OCI-M2 (cell line): ENCODE measurements around the gene ANKLE1.
"Not testable (repeated sequence)": the region's sequence is repeated elsewhere in the genome, so short reads cannot be mapped to it uniquely, and the experiment has no call there.

Experiments
- DNase-seq: peaks from one replicate; lab custom pipeline; 2025; ENCODE audit not compliant: unreplicated experiment; lab: John Stamatoyannopoulos, UW

Gene ANKLE1

DNA sequence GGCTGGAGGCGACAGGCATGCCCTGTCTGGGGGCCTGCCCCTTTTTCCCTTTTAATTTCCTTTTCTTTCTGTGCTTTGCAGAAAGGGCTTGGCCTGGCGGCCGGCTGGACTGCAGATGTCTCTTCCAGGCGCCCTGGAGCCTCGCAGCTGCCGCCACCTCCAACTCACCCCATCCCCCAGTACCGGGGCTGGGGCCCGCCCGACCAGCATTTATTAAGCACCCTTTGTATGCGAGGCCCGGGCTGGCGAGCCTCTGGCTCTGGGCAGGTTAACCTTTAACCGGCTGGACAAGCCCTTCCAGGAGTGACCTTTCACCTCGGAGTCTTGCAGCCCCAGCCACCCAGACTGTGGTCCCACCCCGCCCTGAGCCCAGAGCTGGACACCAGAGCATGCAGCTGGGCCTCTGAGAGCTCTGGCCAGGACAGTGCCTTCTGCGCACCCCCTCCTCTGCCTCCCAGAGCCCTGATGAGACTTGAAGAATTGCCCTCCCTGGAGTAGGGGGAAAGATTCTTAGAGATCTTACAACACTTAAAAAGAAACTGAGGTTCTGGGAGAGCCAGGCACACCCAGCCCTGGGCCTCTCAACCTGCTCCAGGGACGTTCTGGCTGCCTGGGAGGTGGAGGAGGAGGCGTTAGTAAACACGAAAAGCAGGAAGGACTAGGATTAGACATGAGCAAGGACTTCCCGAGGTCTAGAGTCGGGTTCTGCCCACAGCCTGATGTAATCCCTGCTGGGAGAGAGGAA is 34.8 kb upstream of the ANKLE1 start:
- no peak for DNase-seq

DNA sequence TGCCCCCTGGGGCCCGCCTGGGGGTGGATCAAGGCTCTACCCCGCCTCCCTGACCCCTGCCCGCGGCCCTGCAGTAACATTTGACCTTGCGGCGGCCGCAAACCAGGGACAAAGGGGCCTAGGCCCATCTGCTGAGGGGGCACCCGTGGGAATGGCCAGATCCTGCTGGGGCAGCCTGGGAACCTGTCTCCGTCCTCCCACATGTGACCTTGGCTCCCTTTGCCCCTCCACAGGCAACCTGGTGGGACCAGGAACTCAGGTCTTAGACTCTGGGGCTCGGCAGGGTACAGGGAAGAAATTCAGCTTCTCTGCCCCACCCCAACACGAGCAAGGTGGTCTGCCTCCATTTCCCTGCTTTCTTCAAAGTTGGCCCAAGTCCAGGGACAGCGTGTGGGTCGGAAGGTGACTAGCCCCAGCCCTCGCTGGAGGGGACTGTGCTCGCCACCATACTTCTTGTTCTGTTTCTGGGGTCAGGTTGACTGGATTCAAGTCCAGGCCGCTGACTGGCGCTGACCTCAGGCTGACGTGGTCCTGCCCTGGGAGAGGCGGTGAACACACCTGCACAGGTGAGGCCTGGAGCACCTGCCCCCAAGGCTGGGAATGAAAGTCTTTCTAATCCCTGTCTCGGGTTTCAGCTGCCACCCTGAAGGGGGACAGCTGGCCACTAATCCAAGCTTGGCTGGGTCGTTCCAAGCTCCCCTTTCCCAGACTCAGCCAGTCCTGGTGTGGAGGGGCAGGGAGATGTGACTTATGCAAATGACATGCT is 33.5 kb upstream of the ANKLE1 start:
- no peak for DNase-seq

DNA sequence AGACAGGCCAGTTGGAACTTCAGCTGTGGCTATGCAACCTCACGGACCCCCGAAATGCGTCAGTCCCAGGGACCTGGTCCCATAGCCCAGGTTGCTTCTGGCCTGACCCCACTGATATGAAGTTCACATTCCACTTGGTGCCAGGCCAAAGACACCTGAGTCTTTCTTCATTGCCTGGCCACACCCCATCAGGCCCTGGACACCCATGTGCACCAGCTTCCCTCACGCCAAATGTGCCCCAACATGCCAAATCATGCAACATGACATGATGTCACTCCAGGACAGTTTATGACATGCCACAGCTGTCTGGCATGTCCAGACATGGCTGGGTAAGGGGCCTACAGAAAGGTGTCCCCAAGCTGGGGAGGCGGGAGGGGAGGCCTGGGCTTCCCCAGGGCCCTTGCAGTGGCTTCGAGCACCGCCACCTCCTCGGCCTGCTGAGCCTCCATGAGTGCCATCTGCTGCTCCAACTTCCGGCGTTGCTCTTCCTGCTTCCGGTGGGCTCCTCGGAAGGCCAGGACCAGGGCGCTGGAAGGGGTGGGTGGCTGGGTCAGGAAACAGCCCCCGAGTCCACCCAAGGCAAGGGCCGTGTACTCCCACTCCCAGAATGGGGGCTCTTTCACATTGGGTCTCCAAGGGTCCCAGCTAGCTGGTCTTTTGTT is 31.7 kb upstream of the ANKLE1 start:
- DNase-seq = no peak

DNA sequence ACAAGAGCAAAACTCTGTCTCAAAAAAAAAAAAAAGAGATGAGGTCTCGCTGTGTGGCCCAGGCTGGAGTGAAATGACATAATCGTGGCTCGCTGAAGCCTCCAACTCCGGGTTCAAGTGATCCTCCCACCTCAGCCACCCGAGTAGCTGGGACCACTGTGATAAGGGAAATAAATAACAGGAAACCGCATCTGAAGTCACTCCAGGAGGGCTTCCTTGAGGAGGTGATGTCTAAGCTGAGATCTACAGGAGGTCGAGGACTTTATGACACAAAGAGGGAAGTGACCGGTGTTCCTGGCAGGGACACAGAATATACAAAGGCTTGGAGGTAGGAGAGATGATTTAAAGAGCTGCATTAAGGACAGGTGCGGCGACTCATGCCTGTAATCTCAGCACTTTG is 27.1 kb upstream of the ANKLE1 start:
- no peak for DNase-seq

DNA sequence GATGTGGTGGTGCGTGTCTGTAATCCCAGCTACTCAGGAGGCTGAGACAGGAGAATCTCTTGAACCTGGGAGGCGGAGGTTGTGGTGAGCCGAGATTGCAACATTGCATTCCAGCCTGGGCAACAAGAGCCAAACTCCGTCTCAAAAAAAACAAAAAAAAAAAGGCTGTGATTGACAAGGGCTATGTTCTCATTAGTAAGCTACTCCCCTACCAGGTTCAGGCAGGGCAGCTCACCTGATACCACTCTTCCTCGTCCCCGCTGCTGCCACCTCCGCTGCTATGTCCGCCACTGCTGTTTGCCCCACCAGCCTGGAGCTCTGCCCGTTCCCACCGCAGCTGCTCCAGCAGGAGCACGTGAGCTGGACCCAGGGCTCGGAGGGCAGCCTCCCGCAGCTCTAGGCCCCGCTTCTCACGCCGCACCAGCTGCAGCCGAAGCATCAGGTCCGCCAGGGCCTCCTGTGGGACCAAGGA is 26.5 kb upstream of the ANKLE1 start:
- DNase-seq = no peak

DNA sequence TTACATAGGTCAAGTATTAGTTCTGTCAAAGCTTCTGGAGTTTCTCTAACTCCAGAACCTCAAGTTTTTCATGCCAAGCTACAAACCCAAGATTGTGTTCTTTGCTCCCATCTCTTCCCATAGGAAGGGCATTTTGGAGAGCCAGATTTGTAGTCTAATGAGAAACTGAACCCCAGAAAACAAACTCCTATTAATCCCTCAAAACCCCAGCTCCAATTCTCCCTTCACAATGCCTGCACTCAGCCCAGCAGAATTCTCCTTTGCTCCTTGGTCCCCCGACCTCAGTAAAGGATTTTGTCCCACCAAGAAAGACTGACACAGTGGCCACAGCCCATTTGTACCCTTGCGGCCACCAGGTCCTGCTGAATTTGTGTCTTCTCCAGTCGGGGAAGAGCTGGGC is 25.6 kb upstream of the ANKLE1 start:
- no peak for DNase-seq

DNA sequence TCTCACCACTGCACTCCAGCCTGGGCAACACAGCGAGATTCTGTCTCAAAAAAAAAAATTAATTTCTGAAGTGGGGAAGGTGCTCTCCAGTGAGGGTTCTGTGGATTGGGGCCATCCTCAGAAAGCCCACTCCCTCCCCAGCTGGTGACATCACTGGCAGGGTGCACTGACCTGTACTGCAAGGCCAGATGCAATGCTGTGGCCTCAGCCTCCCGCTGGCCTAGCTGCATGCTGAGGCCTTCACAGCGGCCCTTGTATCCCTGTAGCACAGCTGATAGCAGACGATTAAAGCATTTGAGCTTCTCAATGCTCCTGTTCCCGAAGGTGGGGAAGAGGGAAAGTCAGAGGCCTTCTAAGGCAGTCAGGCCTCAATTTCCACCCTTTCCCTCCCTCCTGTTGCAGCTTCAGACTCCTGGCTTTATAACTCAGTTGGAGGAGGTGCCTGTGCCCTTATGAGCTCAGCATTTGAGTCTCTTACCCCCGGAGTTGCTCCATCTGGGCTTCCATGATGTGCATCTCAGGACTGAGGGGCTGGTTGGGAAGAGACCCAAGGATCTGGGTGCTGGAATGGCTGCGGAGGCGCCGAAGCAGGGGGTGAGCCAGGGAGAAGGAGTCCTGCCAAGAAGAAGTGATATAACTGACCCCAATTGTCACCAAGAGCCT is 22.5 kb upstream of the ANKLE1 start:
- DNase-seq = no peak

DNA sequence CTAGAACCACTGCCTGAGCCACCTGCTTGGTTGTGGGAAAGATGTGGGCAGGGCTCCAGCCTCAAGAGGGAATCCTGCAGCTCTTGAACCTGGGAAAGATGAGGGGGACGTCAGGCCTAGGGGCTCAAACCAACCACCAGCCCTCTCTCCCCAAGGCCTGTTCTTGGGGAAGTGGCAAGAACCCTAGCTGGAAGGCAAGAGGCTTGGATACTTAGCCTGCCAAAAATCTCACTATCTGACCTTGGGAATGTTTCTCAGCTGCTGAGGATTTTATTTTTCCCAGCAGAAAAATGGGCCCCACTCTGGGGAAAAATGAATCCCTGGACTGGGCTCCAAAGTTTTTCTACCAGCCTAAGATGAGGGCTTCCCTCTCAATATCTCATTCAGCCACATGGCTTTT is 21.8 kb upstream of the ANKLE1 start:
- DNase-seq = no peak

DNA sequence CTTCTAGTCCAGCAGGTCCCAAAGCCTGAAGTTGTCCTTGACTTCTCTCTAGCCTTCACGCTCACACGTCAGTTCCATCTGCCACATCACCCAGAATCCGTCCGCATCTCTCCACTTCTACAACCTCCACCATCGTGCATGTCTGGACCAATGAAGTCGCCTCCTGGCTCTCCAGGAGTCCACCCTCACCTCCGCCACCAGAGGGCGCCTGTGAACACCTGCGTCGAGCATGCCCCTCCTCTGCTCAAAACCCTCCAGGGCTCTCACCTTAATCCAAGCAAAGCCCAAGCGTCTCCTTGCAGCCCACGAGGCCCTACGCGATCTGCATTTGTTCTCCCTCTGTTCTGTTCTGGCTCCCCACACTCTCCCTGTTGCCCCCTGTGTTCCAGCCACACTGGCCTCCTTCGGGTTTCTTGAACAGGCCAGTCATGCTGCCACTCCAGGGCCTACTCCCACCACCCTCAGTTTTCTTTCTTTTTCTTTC is 20.8 kb upstream of the ANKLE1 start:
- DNase-seq = no peak

DNA sequence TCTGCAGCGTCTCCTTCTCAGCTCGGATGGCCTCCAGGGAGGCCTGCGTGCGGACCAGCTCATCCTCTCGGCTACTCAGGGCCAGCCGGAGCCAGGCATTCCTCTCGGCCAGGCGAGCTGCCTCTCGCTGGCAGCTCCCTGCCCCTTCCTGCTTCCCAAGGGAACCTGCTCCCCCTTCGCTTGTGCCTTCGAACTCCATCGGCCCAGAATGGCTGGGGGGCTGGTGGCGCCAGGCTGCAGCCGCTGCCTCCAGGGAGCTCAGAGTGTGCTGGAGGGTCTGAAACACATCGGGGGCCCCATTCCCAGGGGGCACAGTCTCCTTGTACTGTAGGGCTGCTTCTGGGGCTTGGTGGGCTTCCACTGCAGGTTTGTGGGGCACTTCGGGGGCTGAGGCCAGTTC is 19.1 kb upstream of the ANKLE1 start:
- no peak for DNase-seq

DNA sequence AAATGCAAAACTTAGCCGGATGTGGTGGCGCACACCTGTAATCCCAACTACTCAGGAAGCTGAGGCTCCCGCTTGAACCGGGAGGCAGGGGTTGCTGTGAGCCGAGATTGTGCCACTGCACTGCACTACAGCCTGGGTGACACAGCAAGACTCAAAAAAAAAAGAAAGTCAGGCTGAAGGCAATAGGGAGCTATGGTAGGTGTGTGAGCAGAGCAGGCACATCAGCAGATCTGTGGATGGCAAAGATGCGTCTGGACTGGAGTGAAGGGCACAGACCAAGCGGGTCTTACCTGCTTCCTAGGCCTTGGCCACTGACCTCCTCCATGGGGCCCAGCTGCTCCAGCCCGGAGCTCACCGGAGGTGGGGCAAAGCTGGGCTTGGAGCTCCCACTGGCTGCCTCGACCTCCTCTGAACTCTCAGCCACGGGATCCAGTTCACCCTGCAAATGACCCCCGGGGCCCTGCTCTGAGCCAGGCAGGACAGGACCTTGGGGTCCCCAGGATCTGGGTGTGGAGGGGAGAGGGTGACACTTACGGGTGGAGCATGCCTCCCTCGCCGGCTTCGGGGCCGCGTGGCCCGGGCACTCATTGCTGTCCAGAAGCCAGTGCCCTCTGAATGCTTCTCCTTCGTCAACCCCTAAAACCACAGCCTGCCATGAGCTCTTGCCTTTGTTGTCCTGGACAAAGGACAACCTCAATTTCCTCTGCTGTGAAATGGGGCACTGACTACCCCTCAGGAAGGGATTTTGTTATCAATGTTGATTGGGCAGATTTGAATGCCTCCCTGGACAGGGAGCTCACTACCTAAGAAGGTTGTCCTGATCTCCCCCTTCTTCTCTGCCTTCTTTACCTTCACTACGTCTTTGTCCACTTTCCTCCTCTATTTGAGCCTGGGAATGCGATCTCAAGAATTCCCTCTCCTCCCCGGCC is 17.7 kb upstream of the ANKLE1 start:
- no peak for DNase-seq

DNA sequence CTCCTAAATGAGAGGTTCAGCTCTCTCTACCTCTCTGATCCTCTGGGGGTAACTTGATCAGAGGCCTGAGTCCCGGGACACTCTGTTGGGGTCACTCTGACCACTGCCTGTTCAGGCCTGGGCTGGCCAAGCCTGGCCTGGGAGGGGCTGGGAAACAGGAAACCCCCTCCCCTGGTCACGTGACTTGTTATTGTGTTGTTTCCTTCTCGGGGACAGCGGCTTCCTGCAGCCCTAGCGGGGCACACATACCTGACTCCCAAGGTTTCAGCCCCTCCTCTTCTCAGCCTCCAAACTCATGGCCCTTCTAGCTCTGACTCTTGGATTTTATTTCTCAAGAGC is 17.1 kb upstream of the ANKLE1 start, which contains the start of gene USHBP1:
TSS of gene USHBP1 (minus strand) at position 105 of the 339 bp plus-strand sequence. CDS start 446 bp downstream, outside the sequence.
- DNase-seq = no peak

DNA sequence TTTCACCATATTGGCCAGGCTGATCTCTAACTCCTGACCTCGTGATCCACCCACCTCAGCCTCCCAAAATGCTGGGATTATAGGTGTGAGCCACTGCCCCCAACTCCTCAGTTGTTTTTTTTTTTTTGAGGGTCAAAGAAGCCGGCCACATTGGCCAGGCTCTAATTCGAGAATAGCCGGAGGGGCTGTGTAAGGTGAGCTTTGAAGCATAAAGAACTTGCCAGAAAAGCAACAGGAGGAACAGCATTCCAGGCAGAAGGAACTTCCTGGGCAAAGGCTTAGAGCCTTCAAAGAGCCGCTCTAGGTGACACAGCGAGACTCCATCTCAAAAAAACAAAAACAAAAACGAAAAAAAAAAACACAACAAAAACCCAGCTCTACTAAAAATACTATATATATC is 15.7 kb upstream of the ANKLE1 start:
- DNase-seq = no peak

DNA sequence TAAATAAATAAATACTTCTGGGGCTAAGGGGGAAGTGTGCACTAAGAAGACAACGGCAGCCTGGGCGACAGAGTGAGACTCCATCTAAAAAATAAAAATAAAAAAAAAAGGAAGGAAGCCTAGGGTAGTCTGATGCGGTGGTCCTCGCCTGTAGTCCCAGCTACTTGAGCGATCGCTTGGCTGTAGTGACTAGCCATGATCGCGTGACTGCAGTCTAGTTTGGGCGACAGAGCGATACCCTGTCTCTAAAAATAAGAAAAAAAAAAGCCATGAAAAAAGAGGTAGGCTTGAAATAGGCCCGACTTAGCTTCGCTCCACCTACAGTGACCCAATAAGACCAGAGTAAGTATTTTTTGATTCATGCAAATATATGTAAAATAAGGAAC is 15.1 kb upstream of the ANKLE1 start:
- no peak for DNase-seq

DNA sequence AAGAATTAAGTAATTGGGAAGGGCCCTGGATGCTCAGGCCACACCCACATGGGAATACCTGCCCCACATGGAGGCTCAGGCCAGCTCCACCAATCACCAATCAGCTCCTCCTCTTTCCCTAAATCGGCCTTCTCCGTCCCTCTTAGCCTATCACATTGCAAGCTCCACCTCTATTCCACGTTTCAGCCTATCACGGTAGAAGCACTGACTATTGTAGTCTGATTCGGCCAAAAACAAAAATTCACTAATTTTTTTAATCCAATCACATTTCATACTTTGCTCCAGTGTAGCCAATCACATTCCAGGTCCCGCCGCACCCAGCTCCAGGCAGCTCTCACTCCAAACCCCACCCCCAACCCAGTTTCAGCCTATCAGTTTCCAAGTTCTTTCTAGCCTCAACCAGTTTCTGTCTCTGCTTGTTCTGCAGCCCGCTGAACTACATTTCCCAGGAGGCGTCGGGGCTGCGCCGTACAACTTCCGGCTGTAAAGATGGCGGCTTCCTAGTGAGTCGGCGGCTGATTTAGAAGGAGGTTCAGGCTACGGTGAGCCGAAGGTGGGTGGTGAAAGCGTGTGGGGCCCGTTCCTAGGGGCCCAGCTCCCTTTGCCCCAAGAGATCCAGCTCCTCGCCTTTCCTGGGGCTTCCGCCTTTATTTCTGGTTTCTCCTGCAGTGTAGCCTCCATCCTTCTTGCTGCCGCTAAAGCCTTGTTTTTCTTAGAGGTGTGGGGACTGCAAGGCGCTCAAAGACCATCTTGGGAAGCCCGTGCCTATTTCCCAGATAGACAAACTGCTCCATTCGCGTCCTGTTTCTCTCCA is 14.5 kb upstream of the ANKLE1 start, which contains the start of gene BABAM1:
TSS of gene BABAM1 (plus strand) at position 469 of the 814 bp plus-strand sequence. CDS start 1,364 bp downstream, outside the sequence.
- peak; percentile 93 for DNase-seq

DNA sequence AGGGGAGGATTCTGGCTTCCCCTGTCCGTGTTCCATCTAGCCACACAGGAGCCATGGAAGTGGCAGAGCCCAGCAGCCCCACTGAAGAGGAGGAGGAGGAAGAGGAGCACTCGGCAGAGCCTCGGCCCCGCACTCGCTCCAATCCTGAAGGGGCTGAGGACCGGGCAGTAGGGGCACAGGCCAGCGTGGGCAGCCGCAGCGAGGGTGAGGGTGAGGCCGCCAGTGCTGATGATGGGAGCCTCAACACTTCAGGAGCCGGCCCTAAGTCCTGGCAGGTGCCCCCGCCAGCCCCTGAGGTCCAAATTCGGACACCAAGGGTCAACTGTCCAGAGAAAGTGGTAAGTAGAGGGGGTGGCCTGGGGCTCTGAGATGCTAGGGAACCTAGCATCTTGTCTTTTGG is 12.9 kb upstream of the ANKLE1 start:
- no peak for DNase-seq

DNA sequence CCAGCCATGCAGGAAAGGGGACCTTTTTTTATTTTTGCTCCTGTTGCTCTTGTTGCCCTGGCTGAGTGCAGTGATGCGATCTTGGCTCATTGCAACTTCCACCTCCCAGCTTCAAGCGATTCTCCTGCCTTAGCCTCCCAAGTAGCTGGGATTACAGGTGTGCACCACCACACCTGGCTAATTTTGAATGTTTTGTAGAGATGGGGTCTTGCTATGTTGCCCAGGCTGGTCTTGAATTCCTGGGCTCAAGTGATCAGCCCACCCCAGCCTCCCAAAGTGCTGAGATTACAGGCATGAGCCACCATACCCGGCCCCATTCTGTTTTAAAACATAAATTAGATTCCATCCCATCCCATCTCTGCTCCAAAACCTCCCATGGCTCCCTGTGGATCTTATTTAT is 6.8 kb upstream of the ANKLE1 start:
- DNase-seq = not testable (repeated sequence)

DNA sequence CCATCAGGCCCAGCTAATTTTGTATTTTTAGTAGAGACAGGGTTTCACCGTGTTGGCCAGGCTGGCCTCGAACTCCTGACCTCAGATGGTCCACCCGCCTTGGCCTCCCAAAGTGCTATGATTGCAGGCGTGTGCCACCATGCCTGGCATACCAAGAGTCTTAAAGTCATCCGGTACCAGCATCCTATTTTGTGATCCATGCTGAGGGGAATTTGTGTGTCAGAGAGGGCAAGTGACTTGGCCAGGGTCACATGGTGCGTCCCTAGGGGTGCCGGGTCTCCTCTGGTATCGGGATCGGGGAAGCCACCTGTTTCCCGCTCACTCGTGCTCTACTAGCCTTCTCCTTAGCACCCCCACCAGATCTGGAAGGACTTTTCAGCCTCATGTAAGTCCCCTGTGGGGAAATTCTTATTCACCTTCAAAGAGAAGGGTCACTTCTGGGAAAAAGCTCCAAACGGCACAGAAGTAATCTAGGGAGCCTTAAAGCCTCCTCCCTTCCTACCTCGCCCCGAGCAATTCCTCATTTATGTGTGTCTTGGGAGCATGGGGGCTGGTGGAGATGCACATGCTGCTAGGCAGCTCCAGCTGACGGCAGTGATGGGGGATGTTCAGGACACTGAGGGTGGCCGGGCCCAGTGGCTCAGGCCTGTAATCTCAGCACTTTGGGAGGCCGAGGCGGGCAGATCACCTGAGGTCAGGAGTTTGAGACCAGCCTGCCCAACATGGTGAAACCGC is 6.1 kb upstream of the ANKLE1 start:
- DNase-seq = no peak

DNA sequence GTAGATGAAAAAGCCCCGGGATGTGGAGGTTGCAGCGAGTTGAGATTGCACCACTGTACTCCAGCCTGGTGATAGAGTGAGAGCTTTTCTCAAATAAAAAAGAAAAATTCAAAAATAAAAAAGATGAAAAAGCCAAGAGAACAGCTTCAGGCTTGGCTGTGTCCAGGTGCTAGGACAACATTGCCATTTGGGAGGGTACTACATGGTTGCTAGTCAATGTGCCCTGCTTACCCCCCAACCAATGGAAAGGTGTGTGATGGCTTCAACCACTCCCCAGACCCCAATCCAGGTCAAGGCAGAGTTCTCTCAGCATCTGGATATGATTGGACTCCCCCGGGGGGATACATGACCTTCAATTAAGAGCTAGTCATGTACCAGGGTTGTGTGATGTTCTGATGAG is 2.3 kb upstream of the ANKLE1 start:
- no peak for DNase-seq
